ENCODE measurements around the gene C6orf52. TPM values are rescaled to one million over a fixed set of nuclear protein-coding genes. Genes with fewer than 3 reads are reported as not detected.
"Not testable (repeated sequence)": the region's sequence is repeated elsewhere in the genome, so short reads cannot be mapped to it uniquely, and the experiment has no call there.

Gene C6orf52
- total RNA-seq, 6 donors from 2014 or later, result 1.6 to 3.2 TPM; not detected in 4

- H3K36me3 ChIP-seq, result no peaks in the 10 kb centered on the region
- H3K27ac ChIP-seq, result no peak overlapping the region
- no peak for DNase-seq
- WGBS, 2 donors, result 87% methylated on average over 4 of the region's 4 CpGs
- no peaks in the 10 kb centered on the region for H3K9me3 ChIP-seq
- no peaks in the 10 kb centered on the region for H3K4me1 ChIP-seq
- TF ChIP-seq CTCF (IDR thresholded peaks at IDR 0.05), result no peak
- no peak for TF ChIP-seq POLR2A (IDR thresholded peaks at IDR 0.05)
- TF ChIP-seq EP300 (IDR thresholded peaks at IDR 0.05), result no peak
- no peak for TF ChIP-seq POLR2AphosphoS5 (IDR thresholded peaks at IDR 0.05)
- no peak for ATAC-seq (ENCODE audit: low FRiP score in 2 of 2)
- no peaks in the 10 kb centered on the region for H3K27me3 ChIP-seq
- H3K4me3 ChIP-seq, result no peak overlapping the region
Observed at GRCh38 chr6:10678456-10678855, 16.0 kb downstream of the C6orf52 start.

- H3K9me3 ChIP-seq, result no peaks in the 10 kb centered on the region
- no peaks in the 10 kb centered on the region for H3K36me3 ChIP-seq
- no peaks in the 10 kb centered on the region for H3K27me3 ChIP-seq
- H3K4me1 ChIP-seq, result no peaks in the 10 kb centered on the region
- DNase-seq, result no peak
- TF ChIP-seq POLR2A (IDR thresholded peaks at IDR 0.05) (no peak), POLR2AphosphoS5 (IDR thresholded peaks at IDR 0.05) (no peak), EP300 (IDR thresholded peaks at IDR 0.05) (no peak), CTCF (IDR thresholded peaks at IDR 0.05) (no peak)
- no peak overlapping the region for H3K27ac ChIP-seq
- ATAC-seq (ENCODE audit: low FRiP score in 2 of 2), result no peak
- no peak overlapping the region for H3K4me3 ChIP-seq
- 97% methylated on average over 7 of the region's 7 CpGs for WGBS, 2 donors
Observed at GRCh38 chr6:10676403-10676802, 18.0 kb downstream of the C6orf52 start.

- Histone ChIP-seq H3K27me3 (no peaks in the 10 kb centered on the region), H3K27ac (no peak overlapping the region), H3K4me3 (no peak overlapping the region), H3K36me3 (no peaks in the 10 kb centered on the region), H3K9me3 (no peaks in the 10 kb centered on the region), H3K4me1 (no peaks in the 10 kb centered on the region)
- ATAC-seq (ENCODE audit: low FRiP score in 2 of 2) (no peak), DNase-seq (no peak)
- TF ChIP-seq POLR2A (IDR thresholded peaks at IDR 0.05) (no peak), POLR2AphosphoS5 (IDR thresholded peaks at IDR 0.05) (no peak), EP300 (IDR thresholded peaks at IDR 0.05) (no peak), CTCF (IDR thresholded peaks at IDR 0.05) (no peak)
- WGBS, 2 donors, result 83% methylated on average over 5 to 6 of the region's 6 CpGs
Observed at GRCh38 chr6:10668126-10668917, 26.1 kb downstream of the C6orf52 start.

- not testable (repeated sequence) for H3K36me3 ChIP-seq; H3K27me3 ChIP-seq; ATAC-seq (ENCODE audit: low FRiP score in 2 of 2); H3K27ac ChIP-seq; H3K4me3 ChIP-seq; H3K4me1 ChIP-seq; DNase-seq; H3K9me3 ChIP-seq
- WGBS, 2 donors, result 61 to 63% methylated on average over 1 of the region's 1 CpG
Observed at GRCh38 chr6:10665595-10665994, 28.8 kb downstream of the C6orf52 start.

- H3K4me3 ChIP-seq, result no peak overlapping the region
- no peaks in the 10 kb centered on the region for H3K27me3 ChIP-seq
- H3K36me3 ChIP-seq, result no peaks in the 10 kb centered on the region
- no peak for TF ChIP-seq CTCF (IDR thresholded peaks at IDR 0.05)
- DNase-seq (no peak), ATAC-seq (ENCODE audit: low FRiP score in 2 of 2) (no peak)
- H3K9me3 ChIP-seq, result no peaks in the 10 kb centered on the region
- WGBS, 2 donors, result 77 to 84% methylated on average over 2 of the region's 2 CpGs
- H3K4me1 ChIP-seq, result no peaks in the 10 kb centered on the region
- no peak overlapping the region for H3K27ac ChIP-seq
Observed at GRCh38 chr6:10662742-10663141, 31.7 kb downstream of the C6orf52 start.

Measured in upper lobe of left lung (tissue), 6 donors.